ENCODE measurements around the gene EN1.

EN1 gene

GRCh38 chr2:118846953-118847761, at the start of gene EN1:
EN1 (minus strand) TSS chr2:118847648; CDS start chr2:118847167, 481 bp downstream.
- in situ Hi-C loops (cut with MboI; ENCODE audit: low sequenced_read_pairs, unreplicated experiment): no loop called here
- no peak for TF ChIP-seq CTCF (IDR thresholded peaks at IDR 0.05; ENCODE audit: borderline replicate concordance, control extremely low read depth, extremely low read depth, insufficient read depth, missing control alignments)
- no peak for DNase-seq (ENCODE audit: low spot score)

- no peak for TF ChIP-seq CTCF (IDR thresholded peaks at IDR 0.05; ENCODE audit: borderline replicate concordance, control extremely low read depth, extremely low read depth, insufficient read depth, missing control alignments)
- no peak for DNase-seq (ENCODE audit: low spot score)
- in situ Hi-C loops (cut with MboI; ENCODE audit: low sequenced_read_pairs, unreplicated experiment): loop anchor here (25.0 kb wide), 3 partner anchors 294 to 594 kb away; no protein-coding TSS in a partner anchor
Observed at GRCh38 chr2:118893100-118893499, 45.7 kb upstream of the EN1 start.

- TF ChIP-seq CTCF (IDR thresholded peaks at IDR 0.05; ENCODE audit: borderline replicate concordance, control extremely low read depth, extremely low read depth, insufficient read depth, missing control alignments): no peak
- in situ Hi-C loops (cut with MboI; ENCODE audit: low sequenced_read_pairs, unreplicated experiment): loop anchor here (25.0 kb wide), 3 partner anchors 297 to 597 kb away; no protein-coding TSS in a partner anchor
- DNase-seq (ENCODE audit: low spot score): no peak
Observed at GRCh38 chr2:118889995-118890394, 42.5 kb upstream of the EN1 start.

GRCh38 chr2:118883792-118884191, 36.3 kb upstream of the EN1 start:
- TF ChIP-seq CTCF (IDR thresholded peaks at IDR 0.05; ENCODE audit: borderline replicate concordance, control extremely low read depth, extremely low read depth, insufficient read depth, missing control alignments): no peak
- DNase-seq (ENCODE audit: low spot score): no peak
- in situ Hi-C loops (cut with MboI; ENCODE audit: low sequenced_read_pairs, unreplicated experiment): loop anchor here (25.0 kb wide), 3 partner anchors 304 to 604 kb away; no protein-coding TSS in a partner anchor

- peak; percentile 85 for TF ChIP-seq CTCF (IDR thresholded peaks at IDR 0.05; ENCODE audit: borderline replicate concordance, control extremely low read depth, extremely low read depth, insufficient read depth, missing control alignments)
- in situ Hi-C loops (cut with MboI; ENCODE audit: low sequenced_read_pairs, unreplicated experiment): loop anchor here (25.0 kb wide), 3 partner anchors 304 to 604 kb away; no protein-coding TSS in a partner anchor
- DNase-seq (ENCODE audit: low spot score): peak; percentile 59
Observed at GRCh38 chr2:118882693-118883336, 35.4 kb upstream of the EN1 start.

GRCh38 chr2:118881490-118882129, 34.2 kb upstream of the EN1 start:
- in situ Hi-C loops (cut with MboI; ENCODE audit: low sequenced_read_pairs, unreplicated experiment): loop anchor here (25.0 kb wide), 3 partner anchors 306 to 606 kb away; no protein-coding TSS in a partner anchor
- TF ChIP-seq CTCF (IDR thresholded peaks at IDR 0.05; ENCODE audit: borderline replicate concordance, control extremely low read depth, extremely low read depth, insufficient read depth, missing control alignments): peak; percentile 70
- DNase-seq (ENCODE audit: low spot score): peak; percentile 64
